ENCODE results near the gene STRBP. TPM values are rescaled to one million over a fixed set of nuclear protein-coding genes. Genes with fewer than 3 reads are reported as not detected.

The STRBP gene
- total and polyA plus RNA-seq, 12 donors: 10.5 to 22.2 (median 13.8) TPM

DNA sequence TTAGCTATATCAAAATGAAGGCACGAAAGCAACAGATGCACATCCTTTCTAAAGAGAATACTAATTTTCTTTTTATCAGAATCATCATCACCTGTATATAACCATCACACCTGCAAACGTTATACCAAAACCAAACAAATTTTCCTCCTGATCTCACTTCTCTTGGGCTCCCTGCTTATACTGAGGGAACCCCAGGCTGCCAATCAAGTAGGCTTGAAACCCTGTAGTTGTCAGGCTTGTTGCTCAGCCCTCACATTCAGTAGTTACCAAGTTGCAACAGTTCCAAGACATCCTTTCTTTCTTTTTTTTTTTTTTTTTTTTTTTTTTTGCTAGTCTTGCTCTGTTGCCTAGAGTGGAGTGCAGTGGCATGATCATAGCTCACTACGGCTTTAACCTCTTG, 12.7 kb downstream of the STRBP start:
- ATAC-seq (no peak), DNase-seq (no peak)
- Histone ChIP-seq H3K36me3 (no peaks in the 10 kb centered on the region), H3K4me1 (peaks cover 0 to 11% (median 0%) of the 10 kb centered on the region in 9 donors), H3K27ac (no peak overlapping the region), H3K4me3 (no peak overlapping the region), H3K9me3 (peaks cover 0 to 11% (median 0%) of the 10 kb centered on the region in 11 donors), H3K27me3 (no peaks in the 10 kb centered on the region)
- 90 to 94% methylated on average over 3 of the region's 3 CpGs for WGBS, 2 donors
- TF ChIP-seq, protein P1, sequence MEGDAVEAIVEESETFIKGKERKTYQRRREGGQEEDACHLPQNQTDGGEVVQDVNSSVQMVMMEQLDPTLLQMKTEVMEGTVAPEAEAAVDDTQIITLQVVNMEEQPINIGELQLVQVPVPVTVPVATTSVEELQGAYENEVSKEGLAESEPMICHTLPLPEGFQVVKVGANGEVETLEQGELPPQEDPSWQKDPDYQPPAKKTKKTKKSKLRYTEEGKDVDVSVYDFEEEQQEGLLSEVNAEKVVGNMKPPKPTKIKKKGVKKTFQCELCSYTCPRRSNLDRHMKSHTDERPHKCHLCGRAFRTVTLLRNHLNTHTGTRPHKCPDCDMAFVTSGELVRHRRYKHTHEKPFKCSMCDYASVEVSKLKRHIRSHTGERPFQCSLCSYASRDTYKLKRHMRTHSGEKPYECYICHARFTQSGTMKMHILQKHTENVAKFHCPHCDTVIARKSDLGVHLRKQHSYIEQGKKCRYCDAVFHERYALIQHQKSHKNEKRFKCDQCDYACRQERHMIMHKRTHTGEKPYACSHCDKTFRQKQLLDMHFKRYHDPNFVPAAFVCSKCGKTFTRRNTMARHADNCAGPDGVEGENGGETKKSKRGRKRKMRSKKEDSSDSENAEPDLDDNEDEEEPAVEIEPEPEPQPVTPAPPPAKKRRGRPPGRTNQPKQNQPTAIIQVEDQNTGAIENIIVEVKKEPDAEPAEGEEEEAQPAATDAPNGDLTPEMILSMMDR (IDR thresholded peaks at IDR 0.05): no peak
- intact Hi-C loops (cut with DNase I): no loop called here

DNA sequence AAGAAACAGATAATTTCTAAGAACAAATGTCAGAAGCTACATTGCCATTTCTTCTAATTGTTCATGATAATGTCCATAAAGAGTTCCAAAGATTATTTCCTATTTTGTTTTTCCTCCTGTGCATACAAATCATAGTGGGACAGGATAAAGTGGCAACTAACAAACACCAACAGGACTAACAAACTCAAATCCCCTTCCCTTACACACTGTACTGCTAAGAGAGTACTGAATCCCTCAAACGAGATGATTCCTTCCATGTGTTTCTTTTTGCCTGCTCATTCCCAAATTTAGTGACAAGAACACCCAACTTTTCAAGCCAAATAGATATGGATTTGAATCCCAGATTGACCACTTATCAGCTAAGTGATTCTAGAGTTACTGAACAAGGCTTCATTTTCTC, 15.2 kb downstream of the STRBP start:
- no peak for DNase-seq
- Histone ChIP-seq H3K27ac (no peak overlapping the region), H3K9me3 (peaks cover 0 to 11% (median 0%) of the 10 kb centered on the region in 11 donors), H3K27me3 (no peaks in the 10 kb centered on the region), H3K4me1 (peaks cover 0 to 11% (median 0%) of the 10 kb centered on the region in 9 donors), H3K4me3 (no peak overlapping the region), H3K36me3 (no peaks in the 10 kb centered on the region)
- intact Hi-C loops (cut with DNase I): no loop called here
- TF ChIP-seq, protein P1 (IDR thresholded peaks at IDR 0.05): no peak
- 74 to 76% methylated on average over 1 of the region's 1 CpG for WGBS, 2 donors
- no peak for ATAC-seq

DNA sequence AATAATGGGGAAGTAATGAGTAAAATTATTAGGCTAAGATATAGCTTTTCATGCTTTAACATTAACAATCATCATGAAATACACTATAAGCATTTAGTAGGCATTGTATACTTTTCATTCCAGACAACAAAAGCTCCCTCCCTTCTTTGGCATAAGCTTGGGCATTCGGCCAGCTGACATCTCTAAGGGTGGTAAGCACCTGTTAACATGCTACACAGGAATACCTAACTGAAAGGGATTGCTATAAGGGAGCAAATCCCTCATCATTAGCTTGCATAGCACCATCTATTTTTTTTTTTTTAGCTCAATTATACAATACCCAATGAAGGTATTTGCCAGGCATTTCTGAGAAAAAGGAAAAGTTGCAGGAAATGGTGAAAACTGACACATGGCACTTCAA, 16.6 kb downstream of the STRBP start:
- DNase-seq (no peak), ATAC-seq (no peak)
- H3K4me3 ChIP-seq: no peak overlapping the region
- H3K27ac ChIP-seq: no peak overlapping the region
- H3K9me3 ChIP-seq: peaks cover 0 to 11% (median 0%) of the 10 kb centered on the region in 11 donors
- H3K4me1 ChIP-seq: peaks cover 0 to 12% (median 2%) of the 10 kb centered on the region in 9 donors
- TF ChIP-seq, protein P1 (IDR thresholded peaks at IDR 0.05): no peak
- intact Hi-C loops (cut with DNase I): no loop called here
- no peaks in the 10 kb centered on the region for H3K36me3 ChIP-seq
- 48 to 69% methylated on average over 1 of the region's 1 CpG for WGBS, 2 donors
- no peaks in the 10 kb centered on the region for H3K27me3 ChIP-seq

DNA sequence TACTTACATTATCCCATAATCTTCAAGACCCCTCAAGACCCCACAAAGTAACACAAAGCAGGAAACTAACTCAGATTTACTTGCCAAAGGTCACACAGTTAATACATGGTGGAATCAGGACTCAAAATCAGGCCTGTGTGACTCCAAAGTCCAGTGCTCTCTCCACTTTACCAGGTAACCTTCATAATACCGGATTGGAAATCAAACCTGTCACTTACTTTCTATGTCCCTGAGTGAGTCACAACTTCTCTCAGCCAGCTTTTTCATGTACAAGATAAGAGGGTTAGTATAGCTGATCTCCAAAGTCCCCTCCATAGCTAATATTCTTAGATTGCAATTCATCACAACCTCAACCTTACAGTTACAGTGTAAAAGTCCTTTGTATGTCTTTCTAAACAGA, 17.1 kb downstream of the STRBP start:
- 50 to 57% methylated on average over 1 of the region's 1 CpG for WGBS, 2 donors
- H3K36me3 ChIP-seq: no peaks in the 10 kb centered on the region
- H3K4me3 ChIP-seq: no peak overlapping the region
- no peaks in the 10 kb centered on the region for H3K27me3 ChIP-seq
- TF ChIP-seq, protein P1 (IDR thresholded peaks at IDR 0.05): no peak
- ATAC-seq: peak in 2 of 8 donors; percentile 47 to 55
- H3K9me3 ChIP-seq: peaks cover 0 to 11% (median 0%) of the 10 kb centered on the region in 11 donors
- intact Hi-C loops (cut with DNase I): no loop called here
- H3K4me1 ChIP-seq: peaks cover 0 to 16% (median 5%) of the 10 kb centered on the region in 9 donors
- H3K27ac ChIP-seq: no peak overlapping the region
- no peak for DNase-seq

Data from heart right ventricle (tissue), 16 donors.